Panc1 (cell line): Measurements from ENCODE around the gene ONECUT3. TPM values are rescaled to one million over a fixed set of nuclear protein-coding genes. Genes with fewer than 3 reads are reported as not detected.

ENCODE experiments used
- ATAC-seq: fragments of 200-7000 bp; cut with Tn5 transposase; 2 replicates; pipeline ENCODE4 v1.9.1; 2020; ENCODE audit warnings: mild to moderate bottlenecking, moderate library complexity
- BruUV-seq: library from RNA; stranded (reverse); fragments of 400-500 nt; replicated peaks from 2 replicates; lab custom pipeline; 2021; lab: Mats Ljungman, UMichigan
- CTCF ChIA-PET: fragments of 300-600 bp; sonication (Branson Sonifier 250); formaldehyde crosslinking; loops from one replicate; lab custom pipeline; 2022; ENCODE audit warnings: antibody characterized with exemption; lab: Charles Lee
- POLR2A ChIA-PET: fragments of 300-600 bp; sonication (Branson Sonifier 250); formaldehyde crosslinking; loops from one replicate; lab custom pipeline; 2022; ENCODE audit warnings: antibody characterized with exemption; lab: Charles Lee
- DNase-seq: peaks from one replicate; pipeline ENCODE4 v3.0.0-alpha.2; 2010; ENCODE audit warnings: low read depth, low spot score
- H3K27ac ChIP-seq: 2 replicates; pipeline ENCODE4 v1.5.1; 2011; ENCODE audit warnings: mild to moderate bottlenecking, low read length, inconsistent platforms
- H3K27me3 ChIP-seq: fragments of 200-500 bp; sonication (Bioruptor generic); 2 replicates; pipeline ENCODE4 v1.6.0; 2014; ENCODE audit warnings: low read length, inconsistent platforms; ENCODE audit not compliant: control insufficient read depth, insufficient read depth
- H3K36me3 ChIP-seq: fragments of 200-500 bp; sonication (Bioruptor generic); 2 replicates; pipeline ENCODE4 v1.5.1; 2014; ENCODE audit warnings: inconsistent platforms, mild to moderate bottlenecking, low read length, moderate library complexity; ENCODE audit not compliant: control insufficient read depth, insufficient read depth
- H3K4me1 ChIP-seq: 2 replicates; pipeline ENCODE4 v1.5.1; 2011; ENCODE audit warnings: inconsistent platforms, mild to moderate bottlenecking, low read length, moderate library complexity; ENCODE audit not compliant: control insufficient read depth, insufficient read depth
- H3K4me3 ChIP-seq, 2 experiments: 2 replicates each; pipeline ENCODE4 v1.5.1; 2011 to 2012; ENCODE audit warnings: low read depth in 2 of 2, low read length in 2 of 2, mild to moderate bottlenecking in 2 of 2, inconsistent platforms in 1 of 2, moderate library complexity in 1 of 2
- H3K9me3 ChIP-seq: fragments of 200-500 bp; sonication (Bioruptor generic); 2 replicates; pipeline ENCODE4 v1.5.1; 2014; ENCODE audit warnings: low read depth, mild to moderate bottlenecking, inconsistent platforms, low read length, moderate library complexity; ENCODE audit not compliant: control insufficient read depth, insufficient read depth
- CTCF ChIP-seq: fragments of 450-650 bp; IDR thresholded peaks from 2 replicates; pipeline ENCODE4 v1.5.1; 2017; ENCODE audit warnings: mild to moderate bottlenecking
- POLR2AphosphoS5 ChIP-seq: IDR thresholded peaks from 2 replicates; pipeline ENCODE4 v1.6.1; 2012; ENCODE audit warnings: mild to moderate bottlenecking, low read depth, low read length, moderate library complexity
- REST ChIP-seq, 2 experiments: IDR thresholded peaks; 2 replicates each; pipeline ENCODE4 v1.6.1; 2011 to 2012; ENCODE audit warnings: low read depth in 2 of 2, control low read depth in 1 of 2, low read length in 1 of 2, mild to moderate bottlenecking in 1 of 2, moderate library complexity in 1 of 2; ENCODE audit not compliant: insufficient read depth in 1 of 2
- SIN3A ChIP-seq: IDR thresholded peaks from 2 replicates; pipeline ENCODE4 v1.6.1; 2012; ENCODE audit warnings: low read depth, mild to moderate bottlenecking, low read length, moderate library complexity, borderline replicate concordance; ENCODE audit not compliant: insufficient read depth
- TCF7L2 ChIP-seq: IDR thresholded peaks from 2 replicates; pipeline ENCODE4 v1.6.1; 2011; ENCODE audit warnings: mild to moderate bottlenecking, low read depth, low read length, inconsistent platforms
- in situ Hi-C: cut with HindIII; loops from 2 replicates; pipeline ENCODE4 v1.10.0; 2016; ENCODE audit warnings: low sequenced_read_pairs, low pct_unique_long_range_greater_than_20kb
- intact Hi-C: fragments of 100-400 bp; cut with micrococcal nuclease; formaldehyde crosslinking; loops from one replicate; pipeline ENCODE4 v1.10.0; 2022; ENCODE audit not compliant: unreplicated experiment
- total RNA-seq: library from RNA; stranded (reverse); gene quantifications from one replicate; pipeline ENCODE4 v1.2.1, GENCODE V29; 2021; ENCODE audit not compliant: unreplicated experiment

Gene ONECUT3
- total RNA-seq, 1 experiment from 2014 or later, result 16.5 TPM

DNA sequence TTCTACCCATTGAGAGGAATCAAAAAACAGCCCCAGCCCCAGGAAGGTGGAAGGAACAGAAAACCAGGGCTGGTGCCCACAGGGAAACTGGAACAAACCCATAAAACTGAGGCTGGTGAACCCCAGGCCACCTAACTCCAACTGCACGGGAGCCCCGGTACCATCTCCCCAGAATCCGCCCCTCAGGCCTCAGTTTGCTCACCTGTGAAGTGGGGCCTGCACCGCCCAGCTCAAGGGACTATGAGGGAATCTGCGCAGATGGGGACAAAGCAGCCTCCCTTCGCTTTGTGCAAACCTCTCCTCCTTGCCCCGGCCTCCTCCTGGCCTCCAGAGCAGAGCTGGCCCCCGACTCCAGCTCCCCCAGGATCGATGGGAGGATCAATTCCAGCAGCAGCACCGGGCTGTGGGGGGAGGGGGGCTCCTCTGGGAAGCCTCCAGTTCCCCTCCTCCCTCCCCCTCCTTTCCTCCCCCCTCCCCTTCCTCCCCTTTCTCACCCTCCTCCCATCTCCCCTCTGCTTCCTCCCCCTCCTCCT lies 9.1 kb upstream of the ONECUT3 start:
- H3K4me3 ChIP-seq, result no peak overlapping the region
- POLR2A ChIA-PET, result no interaction called here
- no peak for DNase-seq

DNA sequence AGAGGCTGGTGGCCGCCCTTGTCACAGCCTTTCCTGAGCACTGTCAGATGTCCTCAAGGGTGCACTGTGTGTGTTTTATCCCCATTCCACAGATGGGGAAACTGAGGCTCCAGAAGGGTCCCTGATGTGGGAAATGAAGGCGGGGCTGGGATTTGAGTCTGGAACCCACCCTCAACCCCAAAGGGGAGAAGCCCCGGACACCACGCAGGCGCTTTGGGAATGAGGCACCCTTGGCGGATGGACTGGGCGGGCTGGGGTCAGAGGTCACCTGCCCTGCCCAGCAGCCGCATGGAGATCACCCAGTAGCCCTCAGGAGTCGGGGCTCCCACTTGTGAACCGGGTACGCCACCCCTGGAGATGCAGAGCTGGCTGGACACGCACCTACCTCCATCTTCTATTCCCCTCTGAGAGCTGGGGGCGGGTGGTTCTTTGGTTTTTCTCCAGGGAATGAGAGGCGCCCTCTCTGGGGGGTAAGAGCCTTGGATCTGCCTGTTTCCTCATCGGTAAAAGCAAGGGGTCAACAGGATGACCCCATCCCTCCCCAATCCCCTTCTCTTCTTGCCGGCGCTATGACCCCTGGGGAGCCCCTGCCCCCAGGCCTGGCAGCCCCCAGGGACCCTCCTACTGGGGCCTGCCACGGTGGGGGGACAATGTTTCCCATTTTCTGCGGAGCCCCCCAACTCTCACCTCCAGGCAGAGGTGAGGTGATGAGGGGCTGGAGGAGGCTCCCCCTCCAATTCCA lies 8.3 kb upstream of the ONECUT3 start:
- Histone ChIP-seq H3K27me3 (no peaks in the 10 kb centered on the region), H3K27ac (peak overlapping the region; percentile 98), H3K4me1 (peaks cover 20% of the 10 kb centered on the region), H3K36me3 (no peaks in the 10 kb centered on the region; the same call in 1 of the 2 replicates), H3K4me3 (peak overlapping the region; percentile 21 to 54), H3K9me3 (no peaks in the 10 kb centered on the region)
- intact Hi-C loops, result no loop called here
- no peak for ATAC-seq
- DNase-seq, result no peak
- ChIA-PET POLR2A (no interaction called here), CTCF (no interaction called here)
- no TSS peak for BruUV-seq
- in situ Hi-C loops, result no loop called here
- TF ChIP-seq CTCF, result no peak
- TF ChIP-seq REST (IDR thresholded peaks at IDR 0.05; ENCODE audit: insufficient read depth in 1 of 2, low read depth in 2 of 2, low read length in 1 of 2), result no peak
- TF ChIP-seq TCF7L2, result no peak
- TF ChIP-seq POLR2AphosphoS5, result no peak

More for the DNA sequence above, 9.1 kb upstream of the ONECUT3 start:
- H3K27ac ChIP-seq, result no peak overlapping the region
- no TSS peak for BruUV-seq
- no peak for ATAC-seq
- H3K27me3 ChIP-seq, result no peaks in the 10 kb centered on the region
- no peaks in the 10 kb centered on the region; the same call in 1 of the 2 replicates for H3K36me3 ChIP-seq
- no peaks in the 10 kb centered on the region for H3K9me3 ChIP-seq
- peaks cover 20% of the 10 kb centered on the region for H3K4me1 ChIP-seq
- no peak for TF ChIP-seq TCF7L2
- TF ChIP-seq REST (IDR thresholded peaks at IDR 0.05; ENCODE audit: insufficient read depth in 1 of 2, low read depth in 2 of 2, low read length in 1 of 2), result no peak
- TF ChIP-seq POLR2AphosphoS5, result no peak
- no peak for TF ChIP-seq SIN3A
- no peak for TF ChIP-seq CTCF
- intact Hi-C loops, result no loop called here
- in situ Hi-C loops, result no loop called here
- CTCF ChIA-PET, result no interaction called here
